Osteoblast (primary cell): Measurements from ENCODE around the gene CTAGE4. TPM values are rescaled to one million over a fixed set of nuclear protein-coding genes. Genes with fewer than 3 reads are reported as not detected.
"Not testable (repeated sequence)": the region's sequence is repeated elsewhere in the genome, so short reads cannot be mapped to it uniquely, and the experiment has no call there.

Source experiments
- DNase-seq: peaks from one replicate; pipeline ENCODE4 v3.0.0; 2011; ENCODE audit warnings: low spot score, mixed read lengths; ENCODE audit not compliant: insufficient read length; ENCODE audit errors: missing footprints
- H2AFZ ChIP-seq: 2 replicates; pipeline ENCODE4 v1.6.0; 2011; ENCODE audit warnings: mild to moderate bottlenecking, low read length
- H3K27ac ChIP-seq: 2 replicates; pipeline ENCODE4 v1.5.1; 2011; ENCODE audit warnings: mild to moderate bottlenecking, low read depth, low read length, moderate library complexity
- H3K27me3 ChIP-seq: 2 replicates; pipeline ENCODE4 v1.6.0; 2012; ENCODE audit warnings: mild to moderate bottlenecking, control low read depth, inconsistent platforms, low read length, moderate library complexity; ENCODE audit not compliant: insufficient read depth
- H3K36me3 ChIP-seq: 2 replicates; pipeline ENCODE4 v1.5.1; 2011; ENCODE audit warnings: mild to moderate bottlenecking, low read length, control low read depth, moderate library complexity; ENCODE audit not compliant: insufficient read depth
- H3K4me1 ChIP-seq: 2 replicates; pipeline ENCODE4 v1.5.1; 2011; ENCODE audit warnings: mild to moderate bottlenecking, low read length, control low read depth, moderate library complexity; ENCODE audit not compliant: insufficient read depth
- H3K4me2 ChIP-seq: 2 replicates; pipeline ENCODE4 v1.6.0; 2011; ENCODE audit warnings: mild to moderate bottlenecking, low read length; ENCODE audit not compliant: insufficient read depth
- H3K4me3 ChIP-seq: fragments of 200-600 bp; sonication (generic); 3 replicates; pipeline ENCODE4 v1.5.1; 2012; ENCODE audit warnings: mild to moderate bottlenecking, low read length, inconsistent platforms; ENCODE audit not compliant: insufficient read depth
- H3K79me2 ChIP-seq: 2 replicates; pipeline ENCODE4 v1.6.0; 2012; ENCODE audit warnings: mild to moderate bottlenecking, low read length, control low read depth, inconsistent platforms; ENCODE audit not compliant: insufficient read depth
- H3K9me3 ChIP-seq: 2 replicates; pipeline ENCODE4 v1.5.1; 2011; ENCODE audit warnings: low read depth, low read length, control low read depth
- H4K20me1 ChIP-seq: 2 replicates; pipeline ENCODE4 v1.6.0; 2012; ENCODE audit warnings: mild to moderate bottlenecking, low read length, control low read depth; ENCODE audit not compliant: insufficient read depth
- total RNA-seq: library from RNA; depleted of rRNA; stranded (reverse); fragments of >200 nt; gene quantifications from 2 replicates; pipeline ENCODE4 v1.2.3, GENCODE V29; 2012
- TF ChIP-seq, protein P1 (sequence below): IDR thresholded peaks from 2 replicates; pipeline ENCODE4 v1.5.1; 2011; ENCODE audit warnings: mild to moderate bottlenecking, low read depth, low read length, moderate library complexity; ENCODE audit errors: extremely low read depth

CTAGE4 gene
- total RNA-seq, 1 donor, result 0.36 TPM

DNA sequence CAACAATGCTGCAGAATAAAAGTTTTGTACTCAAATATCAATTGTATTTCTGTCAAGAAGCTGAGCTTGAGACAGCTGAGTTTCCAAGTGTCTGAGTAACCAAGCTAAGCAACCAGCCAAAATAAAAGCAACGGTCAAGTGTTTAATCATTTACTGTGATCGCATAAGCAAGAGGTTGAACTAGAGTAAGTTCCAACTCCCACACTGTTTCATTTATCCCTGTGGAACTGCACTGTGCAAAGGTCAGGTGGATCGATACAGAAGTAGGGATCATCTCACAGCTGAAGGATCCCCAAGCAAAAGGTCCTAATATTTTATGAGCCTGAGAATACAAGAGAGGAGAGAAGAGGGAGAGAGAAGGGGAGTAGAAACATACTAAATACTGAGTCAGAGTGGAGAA is 38.8 kb upstream of the CTAGE4 start:
- Histone ChIP-seq H2AFZ (no peak overlapping the region), H3K4me3 (no peak overlapping the region), H4K20me1 (no peaks in the 10 kb centered on the region), H3K27me3 (no peaks in the 10 kb centered on the region), H3K4me2 (no peak overlapping the region), H3K36me3 (no peaks in the 10 kb centered on the region), H3K4me1 (no peaks in the 10 kb centered on the region), H3K79me2 (no peaks in the 10 kb centered on the region), H3K27ac (no peak overlapping the region), H3K9me3 (peaks cover 2% of the 10 kb centered on the region)
- no peak for DNase-seq
- TF ChIP-seq, protein P1, sequence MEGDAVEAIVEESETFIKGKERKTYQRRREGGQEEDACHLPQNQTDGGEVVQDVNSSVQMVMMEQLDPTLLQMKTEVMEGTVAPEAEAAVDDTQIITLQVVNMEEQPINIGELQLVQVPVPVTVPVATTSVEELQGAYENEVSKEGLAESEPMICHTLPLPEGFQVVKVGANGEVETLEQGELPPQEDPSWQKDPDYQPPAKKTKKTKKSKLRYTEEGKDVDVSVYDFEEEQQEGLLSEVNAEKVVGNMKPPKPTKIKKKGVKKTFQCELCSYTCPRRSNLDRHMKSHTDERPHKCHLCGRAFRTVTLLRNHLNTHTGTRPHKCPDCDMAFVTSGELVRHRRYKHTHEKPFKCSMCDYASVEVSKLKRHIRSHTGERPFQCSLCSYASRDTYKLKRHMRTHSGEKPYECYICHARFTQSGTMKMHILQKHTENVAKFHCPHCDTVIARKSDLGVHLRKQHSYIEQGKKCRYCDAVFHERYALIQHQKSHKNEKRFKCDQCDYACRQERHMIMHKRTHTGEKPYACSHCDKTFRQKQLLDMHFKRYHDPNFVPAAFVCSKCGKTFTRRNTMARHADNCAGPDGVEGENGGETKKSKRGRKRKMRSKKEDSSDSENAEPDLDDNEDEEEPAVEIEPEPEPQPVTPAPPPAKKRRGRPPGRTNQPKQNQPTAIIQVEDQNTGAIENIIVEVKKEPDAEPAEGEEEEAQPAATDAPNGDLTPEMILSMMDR, result no peak

DNA sequence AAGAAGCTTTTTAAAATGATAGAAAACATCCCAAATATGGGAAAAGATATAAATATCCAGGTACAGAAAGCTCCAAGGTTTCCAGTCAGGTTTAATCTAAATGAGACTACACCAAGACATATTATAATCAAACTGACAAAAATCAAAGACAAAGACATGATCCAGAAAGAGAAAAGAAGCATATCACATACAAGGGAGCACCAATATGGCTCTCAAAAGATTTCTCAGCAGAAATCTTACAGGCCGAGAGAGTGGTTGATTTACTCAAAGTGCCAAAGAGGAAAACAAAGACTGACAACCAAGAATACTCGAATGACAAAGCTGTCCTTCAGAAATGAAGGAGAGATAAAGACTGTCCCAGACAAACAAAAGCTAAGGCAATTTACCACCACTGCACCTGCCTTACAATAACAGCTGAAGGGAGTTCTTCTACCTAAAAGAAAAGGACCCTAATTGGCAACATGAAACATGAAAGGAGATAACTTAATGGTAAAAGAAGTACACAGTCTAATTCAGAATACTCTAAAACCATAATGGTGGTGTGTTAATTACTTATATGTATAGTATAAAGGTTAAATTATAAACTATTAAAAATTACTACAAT is 34.9 kb upstream of the CTAGE4 start:
- TF ChIP-seq, protein P1, result no peak
- Histone ChIP-seq H3K27ac (no peak overlapping the region), H4K20me1 (no peaks in the 10 kb centered on the region), H3K79me2 (no peaks in the 10 kb centered on the region), H3K4me2 (no peak overlapping the region), H2AFZ (no peak overlapping the region), H3K36me3 (no peaks in the 10 kb centered on the region), H3K4me1 (no peaks in the 10 kb centered on the region), H3K4me3 (no peak overlapping the region), H3K9me3 (peaks cover 2% of the 10 kb centered on the region), H3K27me3 (no peaks in the 10 kb centered on the region)
- no peak for DNase-seq

DNA sequence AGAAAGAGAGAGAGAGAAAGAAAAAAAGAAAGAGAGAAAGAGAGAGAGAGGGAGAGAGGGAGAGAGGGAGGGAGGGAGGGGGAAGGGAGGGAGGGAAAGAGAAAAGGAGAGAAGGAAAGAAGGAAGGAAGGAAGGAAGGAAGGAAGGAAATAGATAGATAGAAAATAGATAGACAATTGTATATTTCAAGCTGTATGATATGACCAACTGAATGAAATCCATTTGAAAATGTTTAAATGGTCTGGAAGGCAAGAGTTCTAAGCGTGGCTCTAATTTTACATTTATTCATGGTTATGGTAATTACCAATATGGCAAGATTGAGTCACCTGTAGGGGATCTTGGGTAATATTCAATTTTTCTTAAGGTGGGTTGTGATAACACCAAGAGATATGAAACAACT is 24.4 kb upstream of the CTAGE4 start:
- no peak for DNase-seq
- TF ChIP-seq, protein P1, result no peak
- H3K9me3 ChIP-seq, result no peaks in the 10 kb centered on the region

DNA sequence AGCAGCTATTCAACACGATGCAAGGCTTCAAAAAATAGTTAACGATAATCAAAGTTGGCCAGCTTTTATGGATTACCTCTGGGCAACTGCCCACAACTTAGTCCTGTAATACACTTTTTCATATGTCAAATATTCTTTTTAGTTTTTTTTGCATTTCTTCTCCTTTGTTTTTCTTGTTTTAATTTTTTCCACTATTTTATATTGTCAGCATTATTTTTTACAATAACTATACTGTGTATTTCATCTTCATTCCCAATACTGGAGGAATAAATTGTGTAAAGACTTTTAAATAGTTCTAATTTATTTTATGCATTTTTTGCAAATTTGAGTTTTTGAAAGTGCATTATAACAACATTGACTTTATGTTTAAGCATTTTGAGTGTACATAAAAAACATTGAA is 18.5 kb upstream of the CTAGE4 start:
- no peak for DNase-seq

More for the DNA sequence above, 24.4 kb upstream of the CTAGE4 start:
- no peak overlapping the region for H3K27ac ChIP-seq
- H2AFZ ChIP-seq, result no peak overlapping the region
- H4K20me1 ChIP-seq, result no peaks in the 10 kb centered on the region
- no peaks in the 10 kb centered on the region for H3K36me3 ChIP-seq
- no peak overlapping the region for H3K4me2 ChIP-seq
- H3K4me1 ChIP-seq, result no peaks in the 10 kb centered on the region
- no peak overlapping the region for H3K4me3 ChIP-seq
- no peaks in the 10 kb centered on the region for H3K79me2 ChIP-seq
- H3K27me3 ChIP-seq, result no peaks in the 10 kb centered on the region

DNA sequence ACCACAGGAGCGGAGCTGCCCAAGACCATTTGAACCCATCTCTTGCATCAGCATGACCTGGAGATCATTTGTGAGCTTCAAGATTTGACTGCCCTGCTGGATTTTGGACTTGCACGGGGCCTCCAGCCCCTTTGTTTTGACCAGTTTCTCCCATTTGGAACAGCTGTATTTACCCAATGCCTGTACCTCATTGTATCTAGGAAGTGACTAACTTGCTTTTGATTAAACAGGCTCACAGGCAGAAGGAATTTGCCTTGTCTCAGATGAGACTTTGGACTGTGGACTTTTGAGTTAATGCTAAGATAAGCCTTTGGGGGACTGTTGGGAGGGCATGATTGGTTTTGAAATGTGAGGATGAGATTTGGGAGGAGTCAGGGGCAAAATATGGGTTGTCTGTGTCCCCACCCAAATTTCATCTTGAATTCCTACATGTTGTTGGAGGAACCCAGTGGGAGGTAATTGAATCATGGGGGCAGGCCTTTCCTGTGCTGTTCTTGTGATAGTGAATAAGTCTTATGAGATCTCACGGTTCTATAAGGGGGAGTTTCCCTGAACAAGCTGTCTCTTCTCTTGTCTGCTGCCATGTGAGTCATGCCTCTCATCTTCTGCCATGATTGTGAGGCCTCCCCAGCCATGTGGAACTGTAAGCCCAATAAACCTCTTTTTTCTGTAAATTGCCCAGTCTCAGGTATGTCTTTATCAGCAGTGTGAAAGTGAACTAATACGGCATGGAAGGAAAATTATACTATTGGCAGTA is 11.5 kb upstream of the CTAGE4 start:
- H3K27me3 ChIP-seq, H3K36me3 ChIP-seq, H2AFZ ChIP-seq, H3K9me3 ChIP-seq, H3K4me3 ChIP-seq, H4K20me1 ChIP-seq, H3K79me2 ChIP-seq, H3K4me2 ChIP-seq, H3K27ac ChIP-seq, H3K4me1 ChIP-seq, DNase-seq: not testable (repeated sequence)

More for the DNA sequence above, 18.5 kb upstream of the CTAGE4 start:
- Histone ChIP-seq H4K20me1 (no peaks in the 10 kb centered on the region), H3K9me3 (no peaks in the 10 kb centered on the region), H3K36me3 (no peaks in the 10 kb centered on the region), H3K4me3 (no peak overlapping the region), H2AFZ (no peak overlapping the region), H3K4me1 (no peaks in the 10 kb centered on the region), H3K27ac (no peak overlapping the region), H3K27me3 (no peaks in the 10 kb centered on the region), H3K4me2 (no peak overlapping the region), H3K79me2 (no peaks in the 10 kb centered on the region)
- TF ChIP-seq, protein P1, result no peak
